GM12878 (cell line): Measurements from ENCODE around the gene DNAAF6. TPM values are rescaled to one million over a fixed set of nuclear protein-coding genes. Genes with fewer than 3 reads are reported as not detected.

Source experiments
- ATAC-seq: fragments of 200-7000 bp; cut with Tn5 transposase; 3 replicates; pipeline ENCODE4 v1.9.1; 2020; ENCODE audit warnings: mild to moderate bottlenecking, moderate library complexity
- BruUV-seq: library from RNA; stranded (reverse); fragments of 400-500 nt; replicated peaks from 2 replicates; lab custom pipeline; 2021; lab: Mats Ljungman, UMichigan
- CTCF ChIA-PET: fragments of 300-600 bp; sonication (Branson Sonifier 250); formaldehyde crosslinking; extraction: SDS; loops from one replicate; lab custom pipeline; 2021; ENCODE audit warnings: inconsistent platforms; lab: Yijun Ruan, JAX
- POLR2A ChIA-PET: fragments of 350-600 bp; formaldehyde crosslinking; extraction: SDS; loops from one replicate; lab custom pipeline; 2021; ENCODE audit warnings: inconsistent platforms; lab: Charles Lee
- RAD21 ChIA-PET: fragments of 300-600 bp; sonication (Branson Sonifier 250); formaldehyde crosslinking; loops from one replicate; lab custom pipeline; 2023; ENCODE audit warnings: antibody characterized with exemption; ENCODE audit not compliant: unreplicated experiment; lab: Charles Lee
- SMC1A ChIA-PET: fragments of 300-600 bp; sonication (Branson Sonifier 250); formaldehyde crosslinking; loops from one replicate; lab custom pipeline; 2023; ENCODE audit not compliant: unreplicated experiment, uncharacterized antibody; lab: Charles Lee
- DNase-seq: peaks from one replicate; pipeline ENCODE4 v3.0.0-alpha.2; 2011; ENCODE audit warnings: low read depth, low spot score
- FAIRE-seq: peaks from 3 replicates; lab custom pipeline; 2011; peaks lifted over from hg19 to GRCh38; lab: Jason Lieb, UNC
- H2AFZ ChIP-seq: 2 replicates; pipeline ENCODE4 v1.6.0; 2011; ENCODE audit warnings: low read depth, low read length, control low read depth; ENCODE audit not compliant: control insufficient read depth
- H3K27ac ChIP-seq: 2 replicates; pipeline ENCODE4 v1.5.1; 2011; ENCODE audit warnings: control low read depth; ENCODE audit not compliant: control insufficient read depth, insufficient read depth
- H3K27me3 ChIP-seq, 2 experiments: replicated peaks in 1 of 2; 2 replicates each; pipeline versions ENCODE4 v1.6.0 to v1.6.1; 2011; ENCODE audit warnings: low read length in 1 of 2; ENCODE audit not compliant: control insufficient read depth in 2 of 2, insufficient read depth in 2 of 2
- H3K36me3 ChIP-seq, 2 experiments: 2 replicates each; pipeline ENCODE4 v1.5.1; 2011; ENCODE audit warnings: low read length in 1 of 2; ENCODE audit not compliant: control insufficient read depth in 2 of 2, insufficient read depth in 2 of 2
- H3K4me1 ChIP-seq: 2 replicates; pipeline ENCODE4 v1.6.1; 2011; ENCODE audit warnings: mild to moderate bottlenecking, low read length, moderate library complexity, mixed read lengths; ENCODE audit not compliant: control insufficient read depth, insufficient read depth
- H3K4me2 ChIP-seq: 2 replicates; pipeline ENCODE4 v1.6.0; 2011; ENCODE audit warnings: control low read depth; ENCODE audit not compliant: control insufficient read depth, insufficient read depth
- H3K4me3 ChIP-seq: fragments of 200-600 bp; sonication (generic); 2 replicates; pipeline ENCODE4 v1.5.1; 2016
- H3K79me2 ChIP-seq: 2 replicates; pipeline ENCODE4 v1.6.0; 2011; ENCODE audit warnings: low read length; ENCODE audit not compliant: control insufficient read depth, insufficient read depth
- H3K9ac ChIP-seq: 2 replicates; pipeline ENCODE4 v1.8.0; 2011; ENCODE audit warnings: low read length, control low read depth, mixed read lengths; ENCODE audit not compliant: control insufficient read depth, insufficient read depth
- H3K9me3 ChIP-seq: replicated peaks from 3 replicates; pipeline ENCODE4 v1.5.1; 2011; ENCODE audit warnings: mild to moderate bottlenecking, low read length; ENCODE audit not compliant: control insufficient read depth, insufficient read depth
- H4K20me1 ChIP-seq: 2 replicates; pipeline ENCODE4 v1.6.0; 2011; ENCODE audit not compliant: control insufficient read depth, insufficient read depth
- ATF7 ChIP-seq: fragments of 450-650 bp; IDR thresholded peaks from 2 replicates; pipeline ENCODE4 v1.6.1; 2016; ENCODE audit warnings: low read depth, mild to moderate bottlenecking
- DPF2 ChIP-seq: fragments of 450-650 bp; IDR thresholded peaks from 2 replicates; pipeline ENCODE4 v1.6.1; 2017; ENCODE audit warnings: mild to moderate bottlenecking
- ETV6 ChIP-seq, 2 experiments: fragments of 450-650 bp in 1 of 2; IDR thresholded peaks in 1 of 2; conservative IDR thresholded peaks in 1 of 2; 2 replicates each; pipeline ENCODE4 v1.6.1; 2014; ENCODE audit warnings: antibody characterized with exemption in 1 of 2, borderline replicate concordance in 1 of 2, low read depth in 1 of 2, mild to moderate bottlenecking in 1 of 2, moderate library complexity in 1 of 2
- HDAC2 ChIP-seq: fragments of 200-600 bp; sonication (generic); IDR thresholded peaks from 2 replicates; pipeline ENCODE4 v1.6.1; 2017
- HDAC6 ChIP-seq: fragments of 200-600 bp; sonication (generic); IDR thresholded peaks from one replicate; pipeline ENCODE4 v1.8.0; 2017; ENCODE audit warnings: antibody characterized with exemption; ENCODE audit not compliant: unreplicated experiment
- IKZF2 ChIP-seq, 2 experiments: fragments of 450-650 bp; IDR thresholded peaks; 2 replicates each; pipeline ENCODE4 v1.6.1; 2017; ENCODE audit warnings: mild to moderate bottlenecking in 2 of 2, moderate library complexity in 2 of 2
- JUNB ChIP-seq: IDR thresholded peaks from 2 replicates; pipeline ENCODE4 v1.6.1; 2016; ENCODE audit warnings: antibody characterized with exemption, mild to moderate bottlenecking
- NR2C2 ChIP-seq: IDR thresholded peaks from 2 replicates; pipeline ENCODE4 v1.6.1; 2011; ENCODE audit warnings: borderline replicate concordance, low read depth; ENCODE audit not compliant: control insufficient read depth, insufficient read length
- RUNX3 ChIP-seq: IDR thresholded peaks from 2 replicates; pipeline ENCODE4 v1.6.1; 2012; ENCODE audit warnings: low read length, inconsistent platforms
- ZNF384 ChIP-seq: IDR thresholded peaks from 2 replicates; pipeline ENCODE4 v1.6.1; 2012; ENCODE audit warnings: low read depth, mild to moderate bottlenecking, low read length, improper control_type of control experiment, borderline replicate concordance
- ZNF622 ChIP-seq: fragments of 450-650 bp; IDR thresholded peaks from 2 replicates; pipeline ENCODE4 v1.6.1; 2017; ENCODE audit warnings: mild to moderate bottlenecking, inconsistent platforms
- WGBS: methylation state at CpG from one replicate; pipeline ENCODE4 v1.1.6; 2016; ENCODE audit warnings: low lambda C conversion rate; ENCODE audit not compliant: insufficient replicate concordance, insufficient coverage; ENCODE audit errors: missing lambda C conversion rate; 5-methylcytosine and 5-hydroxymethylcytosine counted together
- in situ Hi-C: fragments of 300-500 bp; cut with MboI; formaldehyde crosslinking; loops from 9 replicates; pipeline ENCODE4 v1.14.3; 2018; ENCODE audit warnings: mixed read lengths
- intact Hi-C: fragments of 100-400 bp; cut with micrococcal nuclease; formaldehyde crosslinking; loops from one replicate; pipeline ENCODE4 v1.14.2; 2022; ENCODE audit not compliant: unreplicated experiment
- polyA plus RNA-seq, 11 experiments: library from polyadenylated mRNA; depleted of rRNA in 4 of 11; unstranded in 6 of 11; stranded (reverse) in 5 of 11; fragments of >200 nt; fragmentation: Nextera tagmentation in 4 of 11; fragmentation: Illumina TruSeq in 1 of 11; extraction: Ambion mirVana in 4 of 11; extraction: Trizol in 1 of 11; gene quantifications; 1 replicate in 1 of 11; 2 replicates in 10 of 11; pipeline versions ENCODE4 v1.2.1 to v1.2.3, GENCODE V29; 2011 to 2016; ENCODE audit warnings: inconsistent platforms in 2 of 11, missing spikeins in 2 of 11, low read depth in 1 of 11
- total RNA-seq, 4 experiments: library from RNA; depleted of rRNA in 3 of 4; stranded (reverse); fragments of >200 nt in 3 of 4; fragmentation: Illumina TruSeq in 1 of 4; extraction: Trizol in 1 of 4; gene quantifications; 2 replicates each; pipeline versions ENCODE4 v1.2.1 to v1.2.3, GENCODE V29; 2013 to 2021
- TF ChIP-seq, protein P1 (sequence below): fragments of 450-650 bp; IDR thresholded peaks from 2 replicates; pipeline ENCODE4 v1.6.1; 2017; ENCODE audit warnings: low read depth, mild to moderate bottlenecking, moderate library complexity
- TF ChIP-seq, protein P2 (sequence below): fragments of 450-650 bp; conservative IDR thresholded peaks from 2 replicates; pipeline ENCODE4 v1.6.1; 2017; ENCODE audit warnings: mild to moderate bottlenecking, moderate library complexity
- TF ChIP-seq, protein P3 (sequence below): fragments of 450-650 bp; IDR thresholded peaks from 2 replicates; pipeline ENCODE4 v1.6.1; 2017; ENCODE audit warnings: borderline replicate concordance
- TF ChIP-seq, protein P4 (sequence below): fragments of 450-650 bp; formaldehyde crosslinking; IDR thresholded peaks from 2 replicates; pipeline ENCODE4 v1.4.0; 2020; ENCODE audit warnings: mild to moderate bottlenecking, moderate library complexity

DNAAF6 gene
- total and polyA plus RNA-seq, 10 of the 15 experiments (the other 5 are each of a cell fraction or from before 2014, with no cell fraction given): not detected

DNA sequence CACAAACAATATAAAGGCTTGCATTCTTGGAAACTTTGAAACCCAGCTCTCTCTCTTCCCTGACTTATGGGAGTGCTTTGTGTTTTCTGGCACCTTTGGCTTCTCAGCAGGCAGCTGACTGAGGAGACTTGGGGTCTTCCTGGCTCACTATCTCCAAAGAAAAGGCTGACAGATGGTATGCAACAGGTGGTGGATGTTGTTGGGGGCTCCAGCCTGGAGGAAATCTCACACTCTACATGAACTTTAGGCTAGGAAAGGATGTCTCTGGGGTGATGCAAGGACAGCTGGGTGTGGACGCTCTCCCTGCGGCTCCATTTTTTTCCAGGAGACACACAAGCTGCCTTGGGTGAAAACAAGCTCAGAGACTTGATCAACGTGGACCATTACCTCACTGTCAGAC is 67.4 kb downstream of the DNAAF6 start (continued):
- TF ChIP-seq, protein P1, sequence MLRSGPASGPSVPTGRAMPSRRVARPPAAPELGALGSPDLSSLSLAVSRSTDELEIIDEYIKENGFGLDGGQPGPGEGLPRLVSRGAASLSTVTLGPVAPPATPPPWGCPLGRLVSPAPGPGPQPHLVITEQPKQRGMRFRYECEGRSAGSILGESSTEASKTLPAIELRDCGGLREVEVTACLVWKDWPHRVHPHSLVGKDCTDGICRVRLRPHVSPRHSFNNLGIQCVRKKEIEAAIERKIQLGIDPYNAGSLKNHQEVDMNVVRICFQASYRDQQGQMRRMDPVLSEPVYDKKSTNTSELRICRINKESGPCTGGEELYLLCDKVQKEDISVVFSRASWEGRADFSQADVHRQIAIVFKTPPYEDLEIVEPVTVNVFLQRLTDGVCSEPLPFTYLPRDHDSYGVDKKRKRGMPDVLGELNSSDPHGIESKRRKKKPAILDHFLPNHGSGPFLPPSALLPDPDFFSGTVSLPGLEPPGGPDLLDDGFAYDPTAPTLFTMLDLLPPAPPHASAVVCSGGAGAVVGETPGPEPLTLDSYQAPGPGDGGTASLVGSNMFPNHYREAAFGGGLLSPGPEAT: no peak
- TF ChIP-seq HDAC6: no peak
- TF ChIP-seq ETV6 (conservative IDR thresholded peaks at IDR 0.05 in 1 of 2, IDR thresholded peaks at IDR 0.05 in 1 of 2; ENCODE audit: borderline replicate concordance in 1 of 2, low read depth in 1 of 2): no peak
- no peak for TF ChIP-seq HDAC2
- TF ChIP-seq JUNB: no peak
- TF ChIP-seq ZNF622: no peak
- TF ChIP-seq, protein P2, sequence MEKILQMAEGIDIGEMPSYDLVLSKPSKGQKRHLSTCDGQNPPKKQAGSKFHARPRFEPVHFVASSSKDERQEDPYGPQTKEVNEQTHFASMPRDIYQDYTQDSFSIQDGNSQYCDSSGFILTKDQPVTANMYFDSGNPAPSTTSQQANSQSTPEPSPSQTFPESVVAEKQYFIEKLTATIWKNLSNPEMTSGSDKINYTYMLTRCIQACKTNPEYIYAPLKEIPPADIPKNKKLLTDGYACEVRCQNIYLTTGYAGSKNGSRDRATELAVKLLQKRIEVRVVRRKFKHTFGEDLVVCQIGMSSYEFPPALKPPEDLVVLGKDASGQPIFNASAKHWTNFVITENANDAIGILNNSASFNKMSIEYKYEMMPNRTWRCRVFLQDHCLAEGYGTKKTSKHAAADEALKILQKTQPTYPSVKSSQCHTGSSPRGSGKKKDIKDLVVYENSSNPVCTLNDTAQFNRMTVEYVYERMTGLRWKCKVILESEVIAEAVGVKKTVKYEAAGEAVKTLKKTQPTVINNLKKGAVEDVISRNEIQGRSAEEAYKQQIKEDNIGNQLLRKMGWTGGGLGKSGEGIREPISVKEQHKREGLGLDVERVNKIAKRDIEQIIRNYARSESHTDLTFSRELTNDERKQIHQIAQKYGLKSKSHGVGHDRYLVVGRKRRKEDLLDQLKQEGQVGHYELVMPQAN: no peak
- no peak for TF ChIP-seq ZNF384
- no peak for TF ChIP-seq RUNX3

DNA sequence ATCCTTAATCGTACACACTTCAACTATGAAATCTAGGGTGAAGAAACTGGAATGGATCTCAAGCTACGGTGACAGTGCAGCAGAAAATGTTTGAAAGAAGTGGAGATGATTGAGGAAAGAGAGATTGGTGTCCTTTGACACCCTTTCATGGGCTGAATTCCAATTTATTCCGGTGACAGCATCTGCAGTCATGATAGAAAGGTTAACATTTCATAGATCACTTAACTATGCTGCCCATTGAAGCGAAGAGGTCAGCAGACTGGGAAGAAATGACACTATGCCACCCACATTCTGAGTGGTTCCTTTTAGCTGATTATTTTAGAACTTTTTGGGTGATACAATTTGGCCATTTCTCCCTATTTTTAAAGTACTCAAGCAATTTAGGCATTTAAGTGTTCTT is 82.3 kb downstream of the DNAAF6 start:
- no peak for DNase-seq
- SMC1A ChIA-PET: no interaction called here
- H3K27me3 ChIP-seq: no peaks in the 10 kb centered on the region
- RAD21 ChIA-PET: interaction anchor here (1.2 kb wide), 1 partner anchor 290 kb away, joined by 3 read pairs; no protein-coding TSS in a partner anchor
- no peak overlapping the region for H3K4me2 ChIP-seq
- intact Hi-C loops (no loop called here), in situ Hi-C loops (no loop called here)
- no peak overlapping the region for H2AFZ ChIP-seq
- H3K9ac ChIP-seq: no peak overlapping the region
- no peaks in the 10 kb centered on the region for H3K9me3 ChIP-seq
- POLR2A ChIA-PET: no interaction called here
- no peak for ATAC-seq
- CTCF ChIA-PET: no interaction called here
- H3K79me2 ChIP-seq: no peaks in the 10 kb centered on the region
- no peaks in the 10 kb centered on the region for H3K4me1 ChIP-seq
- FAIRE-seq: no peak
- TF ChIP-seq, protein P3, sequence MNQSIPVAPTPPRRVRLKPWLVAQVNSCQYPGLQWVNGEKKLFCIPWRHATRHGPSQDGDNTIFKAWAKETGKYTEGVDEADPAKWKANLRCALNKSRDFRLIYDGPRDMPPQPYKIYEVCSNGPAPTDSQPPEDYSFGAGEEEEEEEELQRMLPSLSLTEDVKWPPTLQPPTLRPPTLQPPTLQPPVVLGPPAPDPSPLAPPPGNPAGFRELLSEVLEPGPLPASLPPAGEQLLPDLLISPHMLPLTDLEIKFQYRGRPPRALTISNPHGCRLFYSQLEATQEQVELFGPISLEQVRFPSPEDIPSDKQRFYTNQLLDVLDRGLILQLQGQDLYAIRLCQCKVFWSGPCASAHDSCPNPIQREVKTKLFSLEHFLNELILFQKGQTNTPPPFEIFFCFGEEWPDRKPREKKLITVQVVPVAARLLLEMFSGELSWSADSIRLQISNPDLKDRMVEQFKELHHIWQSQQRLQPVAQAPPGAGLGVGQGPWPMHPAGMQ: no peak
- TF ChIP-seq ETV6 (conservative IDR thresholded peaks at IDR 0.05 in 1 of 2, IDR thresholded peaks at IDR 0.05 in 1 of 2; ENCODE audit: borderline replicate concordance in 1 of 2, low read depth in 1 of 2) (no peak), ATF7 (no peak), NR2C2 (no peak), ZNF622 (no peak), IKZF2 (IDR thresholded peaks at IDR 0.05) (no peak), DPF2 (no peak)
- TF ChIP-seq, protein P4, sequence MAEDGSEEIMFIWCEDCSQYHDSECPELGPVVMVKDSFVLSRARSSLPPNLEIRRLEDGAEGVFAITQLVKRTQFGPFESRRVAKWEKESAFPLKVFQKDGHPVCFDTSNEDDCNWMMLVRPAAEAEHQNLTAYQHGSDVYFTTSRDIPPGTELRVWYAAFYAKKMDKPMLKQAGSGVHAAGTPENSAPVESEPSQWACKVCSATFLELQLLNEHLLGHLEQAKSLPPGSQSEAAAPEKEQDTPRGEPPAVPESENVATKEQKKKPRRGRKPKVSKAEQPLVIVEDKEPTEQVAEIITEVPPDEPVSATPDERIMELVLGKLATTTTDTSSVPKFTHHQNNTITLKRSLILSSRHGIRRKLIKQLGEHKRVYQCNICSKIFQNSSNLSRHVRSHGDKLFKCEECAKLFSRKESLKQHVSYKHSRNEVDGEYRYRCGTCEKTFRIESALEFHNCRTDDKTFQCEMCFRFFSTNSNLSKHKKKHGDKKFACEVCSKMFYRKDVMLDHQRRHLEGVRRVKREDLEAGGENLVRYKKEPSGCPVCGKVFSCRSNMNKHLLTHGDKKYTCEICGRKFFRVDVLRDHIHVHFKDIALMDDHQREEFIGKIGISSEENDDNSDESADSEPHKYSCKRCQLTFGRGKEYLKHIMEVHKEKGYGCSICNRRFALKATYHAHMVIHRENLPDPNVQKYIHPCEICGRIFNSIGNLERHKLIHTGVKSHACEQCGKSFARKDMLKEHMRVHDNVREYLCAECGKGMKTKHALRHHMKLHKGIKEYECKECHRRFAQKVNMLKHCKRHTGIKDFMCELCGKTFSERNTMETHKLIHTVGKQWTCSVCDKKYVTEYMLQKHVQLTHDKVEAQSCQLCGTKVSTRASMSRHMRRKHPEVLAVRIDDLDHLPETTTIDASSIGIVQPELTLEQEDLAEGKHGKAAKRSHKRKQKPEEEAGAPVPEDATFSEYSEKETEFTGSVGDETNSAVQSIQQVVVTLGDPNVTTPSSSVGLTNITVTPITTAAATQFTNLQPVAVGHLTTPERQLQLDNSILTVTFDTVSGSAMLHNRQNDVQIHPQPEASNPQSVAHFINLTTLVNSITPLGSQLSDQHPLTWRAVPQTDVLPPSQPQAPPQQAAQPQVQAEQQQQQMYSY (CRISPR knock-in tag): no peak
- BruUV-seq: no TSS peak
- no peaks in the 10 kb centered on the region for H4K20me1 ChIP-seq
- no peaks in the 10 kb centered on the region for H3K36me3 ChIP-seq
- no peak overlapping the region for H3K4me3 ChIP-seq
- WGBS: 0% methylated on average over 4 of the region's 4 CpGs
- no peak overlapping the region for H3K27ac ChIP-seq
